Kidney (tissue), 14 donors: ENCODE results near the gene PTPRO. TPM values are rescaled to one million over a fixed set of nuclear protein-coding genes. Genes with fewer than 3 reads are reported as not detected.

Experiments
- DNase-seq, 5 donors: peaks; one replicate each; pipeline ENCODE4 v3.0.0-alpha.2; 2013 to 2020
- FAIRE-seq: peaks from 2 replicates; lab custom pipeline; 2012; peaks lifted over from hg19 to GRCh38; lab: Jason Lieb, UNC
- H3K27ac ChIP-seq, 2 donors: one replicate each; pipeline ENCODE4 v1.7.0; 2013; ENCODE audit warnings: low read depth in 2 of 2, low read length in 2 of 2, inconsistent platforms in 1 of 2
- H3K27me3 ChIP-seq: one replicate; pipeline ENCODE4 v1.7.1; 2013; ENCODE audit warnings: low read length, inconsistent platforms; ENCODE audit not compliant: control insufficient read depth, insufficient read depth
- H3K36me3 ChIP-seq, 3 donors: one replicate each; pipeline versions ENCODE4 v1.7.0 to v1.7.1; 2013; ENCODE audit warnings: low read length in 3 of 3, control low read depth in 1 of 3, inconsistent platforms in 1 of 3; ENCODE audit not compliant: insufficient read depth in 3 of 3, control insufficient read depth in 2 of 3
- H3K4me1 ChIP-seq, 3 donors: one replicate each; pipeline versions ENCODE4 v1.7.0 to v1.7.1; 2013; ENCODE audit warnings: low read length in 3 of 3, inconsistent platforms in 1 of 3, low read depth in 1 of 3; ENCODE audit not compliant: control insufficient read depth in 2 of 3, insufficient read depth in 2 of 3
- H3K4me3 ChIP-seq, 3 donors: one replicate each; pipeline versions ENCODE4 v1.7.0 to v1.8.1; 2013; ENCODE audit warnings: low read length in 3 of 3, control low read depth in 1 of 3, inconsistent platforms in 1 of 3
- H3K9ac ChIP-seq, 3 donors: one replicate each; pipeline versions ENCODE4 v1.7.0 to v1.7.1; 2013; ENCODE audit warnings: low read length in 3 of 3, control low read depth in 1 of 3, inconsistent platforms in 1 of 3
- H3K9me3 ChIP-seq, 3 donors: one replicate each; pipeline versions ENCODE4 v1.7.0 to v1.7.1; 2013; ENCODE audit warnings: low read length in 3 of 3, control low read depth in 1 of 3, inconsistent platforms in 1 of 3; ENCODE audit not compliant: control insufficient read depth in 2 of 3, insufficient read depth in 1 of 3
- intact Hi-C: fragments of 100-400 bp; cut with DNase I; formaldehyde crosslinking; loops from one replicate; pipeline ENCODE4 v1.11.1; 2022
- polyA plus RNA-seq: library from polyadenylated mRNA; stranded (reverse); fragments of 350-450 nt; fragmentation: Illumina TruSeq; extraction: RNeasy Lipid Tissue Mini Kit (QIAGEN cat#74804); gene quantifications from one replicate; pipeline ENCODE4 v1.2.3, GENCODE V29; 2014; ENCODE audit warnings: low read depth, low replicate concordance; ENCODE audit not compliant: insufficient read depth
- total RNA-seq: library from RNA; stranded (reverse); fragmentation: NEBNext Ultra II Directional; extraction: Animal tissue kit (Norgen Biotek cat#: 25700); gene quantifications from one replicate; pipeline ENCODE4 v1.2.1, GENCODE V29; 2021
- TF ChIP-seq, protein P1 (sequence below): IDR thresholded peaks from 3 replicates; pipeline ENCODE4 v1.5.1; 2012; ENCODE audit warnings: mild to moderate bottlenecking, moderate library complexity, borderline replicate concordance; ENCODE audit not compliant: insufficient read depth; ENCODE audit errors: extremely low read depth
- donor health status: control.
- donor health status: control.
- donor health status: control.
- donor health status: control.
- donor health status: control.
- donor health status: DM: yes; HTN: yes; CAD: no.
- donor health status: Normal renal cell carcinoma (clear cell type).

PTPRO gene
- total and polyA plus RNA-seq, 2 donors from 2014 or later, result 4.6 to 44.0 TPM

DNA sequence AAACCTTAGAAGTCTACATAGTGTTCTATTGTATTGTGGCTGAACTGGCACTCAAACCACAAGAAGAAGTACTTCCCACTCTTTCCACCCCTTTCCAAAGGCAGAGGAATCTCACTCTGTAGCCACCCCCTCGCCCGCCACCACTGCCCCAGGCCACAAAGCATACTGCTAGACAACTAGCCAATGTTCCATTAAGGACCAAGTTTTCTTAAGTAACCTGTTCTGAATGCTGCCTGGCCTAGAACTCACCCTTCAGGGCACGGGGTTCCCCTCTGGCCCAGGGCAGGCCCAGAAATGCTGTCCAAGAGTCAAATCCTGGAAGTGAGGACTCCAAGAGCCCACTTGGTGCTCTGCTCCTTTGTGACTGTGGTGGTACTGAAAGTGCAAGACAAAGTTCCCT, 15.7 kb upstream of the PTPRO start:
- TF ChIP-seq, protein P1, sequence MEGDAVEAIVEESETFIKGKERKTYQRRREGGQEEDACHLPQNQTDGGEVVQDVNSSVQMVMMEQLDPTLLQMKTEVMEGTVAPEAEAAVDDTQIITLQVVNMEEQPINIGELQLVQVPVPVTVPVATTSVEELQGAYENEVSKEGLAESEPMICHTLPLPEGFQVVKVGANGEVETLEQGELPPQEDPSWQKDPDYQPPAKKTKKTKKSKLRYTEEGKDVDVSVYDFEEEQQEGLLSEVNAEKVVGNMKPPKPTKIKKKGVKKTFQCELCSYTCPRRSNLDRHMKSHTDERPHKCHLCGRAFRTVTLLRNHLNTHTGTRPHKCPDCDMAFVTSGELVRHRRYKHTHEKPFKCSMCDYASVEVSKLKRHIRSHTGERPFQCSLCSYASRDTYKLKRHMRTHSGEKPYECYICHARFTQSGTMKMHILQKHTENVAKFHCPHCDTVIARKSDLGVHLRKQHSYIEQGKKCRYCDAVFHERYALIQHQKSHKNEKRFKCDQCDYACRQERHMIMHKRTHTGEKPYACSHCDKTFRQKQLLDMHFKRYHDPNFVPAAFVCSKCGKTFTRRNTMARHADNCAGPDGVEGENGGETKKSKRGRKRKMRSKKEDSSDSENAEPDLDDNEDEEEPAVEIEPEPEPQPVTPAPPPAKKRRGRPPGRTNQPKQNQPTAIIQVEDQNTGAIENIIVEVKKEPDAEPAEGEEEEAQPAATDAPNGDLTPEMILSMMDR, result no peak
- H3K27me3 ChIP-seq, result no peaks in the 10 kb centered on the region
- no peak overlapping the region for H3K4me3 ChIP-seq
- no peaks in the 10 kb centered on the region for H3K9me3 ChIP-seq
- H3K27ac ChIP-seq, result no peak overlapping the region
- no peak overlapping the region for H3K9ac ChIP-seq
- no peaks in the 10 kb centered on the region for H3K36me3 ChIP-seq
- FAIRE-seq (no peak), DNase-seq (peak in 1 of 5 donors; percentile 12)
- no peaks in the 10 kb centered on the region for H3K4me1 ChIP-seq
- intact Hi-C loops, result no loop called here

DNA sequence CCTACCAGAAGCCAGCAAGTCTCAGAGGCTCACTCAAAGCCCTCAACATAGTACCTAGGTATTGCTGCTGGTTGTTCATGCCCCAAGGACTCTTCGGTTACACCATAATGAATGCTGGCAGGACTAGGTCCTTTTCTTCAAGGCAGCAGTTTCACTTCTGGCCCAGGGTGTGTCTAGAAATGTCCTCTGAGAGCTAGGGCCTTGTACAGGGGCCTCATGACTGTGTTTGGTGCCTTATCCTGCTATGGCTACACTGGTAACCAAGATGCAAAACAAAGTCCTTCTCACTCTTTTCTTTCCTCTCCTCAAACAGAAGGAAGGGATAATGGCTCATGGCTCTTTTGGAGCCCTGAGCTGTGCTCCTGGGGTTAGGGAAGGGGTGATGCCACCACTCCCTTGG, 15.2 kb upstream of the PTPRO start:
- Histone ChIP-seq H3K9ac (no peak overlapping the region), H3K4me1 (no peaks in the 10 kb centered on the region), H3K27me3 (no peaks in the 10 kb centered on the region), H3K9me3 (no peaks in the 10 kb centered on the region), H3K36me3 (no peaks in the 10 kb centered on the region), H3K27ac (no peak overlapping the region), H3K4me3 (no peak overlapping the region)
- TF ChIP-seq, protein P1, result no peak
- FAIRE-seq (no peak), DNase-seq (no peak)
- intact Hi-C loops, result no loop called here

GRCh38 chr12:15318841-15319240, 3.5 kb upstream of the PTPRO start:
- no peak overlapping the region for H3K9ac ChIP-seq
- H3K4me3 ChIP-seq, result no peak overlapping the region
- H3K36me3 ChIP-seq, result no peaks in the 10 kb centered on the region
- FAIRE-seq (no peak), DNase-seq (no peak)
- intact Hi-C loops, result no loop called here
- TF ChIP-seq, protein P1, result no peak
- H3K9me3 ChIP-seq, result no peaks in the 10 kb centered on the region
- H3K4me1 ChIP-seq, result no peaks in the 10 kb centered on the region
- H3K27ac ChIP-seq, result no peak overlapping the region
- H3K27me3 ChIP-seq, result no peaks in the 10 kb centered on the region

- H3K4me3 ChIP-seq, result no peak overlapping the region
- H3K9me3 ChIP-seq, result no peaks in the 10 kb centered on the region
- no peaks in the 10 kb centered on the region for H3K36me3 ChIP-seq
- DNase-seq (no peak), FAIRE-seq (no peak)
- no peaks in the 10 kb centered on the region for H3K4me1 ChIP-seq
- TF ChIP-seq, protein P1, result no peak
- intact Hi-C loops, result no loop called here
- H3K27ac ChIP-seq, result no peak overlapping the region
- no peaks in the 10 kb centered on the region for H3K27me3 ChIP-seq
- H3K9ac ChIP-seq, result no peak overlapping the region
Measured at GRCh38 chr12:15320881-15321280, 1.4 kb upstream of the PTPRO start.
